Stomach smooth muscle (tissue), 2 donors: ENCODE measurements around the gene ADIG.

Experiments used
- H3K27ac ChIP-seq: one replicate; pipeline ENCODE4 v1.7.0; 2013; ENCODE audit warnings: mild to moderate bottlenecking, low read length, inconsistent platforms
- H3K27me3 ChIP-seq, 2 donors: one replicate each; pipeline ENCODE4 v1.7.0; 2013; ENCODE audit warnings: low read length in 2 of 2; ENCODE audit not compliant: insufficient read depth in 2 of 2, control insufficient read depth in 1 of 2
- H3K36me3 ChIP-seq, 2 donors: one replicate each; pipeline ENCODE4 v1.7.0; 2013; ENCODE audit warnings: low read length in 2 of 2; ENCODE audit not compliant: control insufficient read depth in 2 of 2, insufficient read depth in 2 of 2
- H3K4me1 ChIP-seq: one replicate; pipeline ENCODE4 v1.7.0; 2013; ENCODE audit warnings: low read length; ENCODE audit not compliant: control insufficient read depth, insufficient read depth
- H3K4me3 ChIP-seq, 2 donors: one replicate each; pipeline ENCODE4 v1.7.0; 2013; ENCODE audit warnings: low read length in 2 of 2
- H3K9ac ChIP-seq, 2 donors: one replicate each; pipeline ENCODE4 v1.7.0; 2013; ENCODE audit warnings: low read length in 2 of 2, mild to moderate bottlenecking in 1 of 2
- H3K9me3 ChIP-seq, 2 donors: one replicate each; pipeline ENCODE4 v1.7.0; 2013; ENCODE audit warnings: low read length in 2 of 2; ENCODE audit not compliant: control insufficient read depth in 2 of 2
- donor health status: healthy.
- donor health status: Pancreatic carcinoma.

ADIG gene

GRCh38 chr20:38573413-38573812, 7.6 kb upstream of the ADIG start:
- Histone ChIP-seq H3K4me1 (no peaks in the 10 kb centered on the region), H3K9ac (no peak overlapping the region), H3K9me3 (no peaks in the 10 kb centered on the region), H3K4me3 (no peak overlapping the region), H3K27ac (no peak overlapping the region), H3K36me3 (peaks cover 31 to 36% of the 10 kb centered on the region in 2 donors), H3K27me3 (no peaks in the 10 kb centered on the region)

DNA sequence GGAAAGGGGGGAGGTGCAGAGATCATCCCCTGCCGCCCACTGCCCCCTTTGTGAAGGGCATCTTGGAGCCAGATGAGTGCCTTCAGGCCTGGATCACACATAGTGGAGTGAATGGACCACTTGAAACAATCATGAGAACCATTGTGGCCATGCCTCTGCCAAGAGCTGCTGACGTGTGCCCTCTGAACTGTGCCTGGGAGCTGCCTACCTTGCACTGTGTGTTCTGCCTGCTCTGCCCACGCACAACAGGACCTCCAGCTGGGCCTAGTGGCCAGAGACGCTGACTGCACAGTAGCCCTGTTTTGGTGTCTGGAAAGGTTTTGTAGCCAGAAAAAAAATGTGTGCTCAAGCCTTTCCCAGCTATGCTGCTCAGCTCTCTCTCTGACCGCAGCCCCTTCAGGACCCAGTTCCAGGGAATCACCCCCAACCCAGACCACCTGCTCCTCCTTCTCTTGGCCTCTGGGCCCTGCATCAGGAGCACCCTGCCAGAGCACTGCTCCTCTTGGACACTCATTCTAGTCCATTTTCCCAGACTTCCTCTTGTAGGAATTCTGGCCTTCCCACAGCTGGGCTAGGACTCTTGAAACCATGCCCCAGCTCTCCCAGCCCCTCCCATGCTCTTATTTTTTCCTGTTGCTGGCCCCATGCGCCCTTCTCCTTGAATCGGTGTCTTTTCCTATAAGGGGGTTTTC, 1.6 kb upstream of the ADIG start:
- Histone ChIP-seq H3K27ac (no peak overlapping the region), H3K9me3 (no peaks in the 10 kb centered on the region), H3K4me3 (no peak overlapping the region), H3K27me3 (peaks cover 0 to 6% of the 10 kb centered on the region in 2 donors), H3K36me3 (peaks cover 16 to 29% of the 10 kb centered on the region in 2 donors), H3K9ac (no peak overlapping the region), H3K4me1 (no peaks in the 10 kb centered on the region)

- H3K27ac ChIP-seq: no peak overlapping the region
Measured at GRCh38 chr20:38579921-38580320, 1.1 kb upstream of the ADIG start.

DNA sequence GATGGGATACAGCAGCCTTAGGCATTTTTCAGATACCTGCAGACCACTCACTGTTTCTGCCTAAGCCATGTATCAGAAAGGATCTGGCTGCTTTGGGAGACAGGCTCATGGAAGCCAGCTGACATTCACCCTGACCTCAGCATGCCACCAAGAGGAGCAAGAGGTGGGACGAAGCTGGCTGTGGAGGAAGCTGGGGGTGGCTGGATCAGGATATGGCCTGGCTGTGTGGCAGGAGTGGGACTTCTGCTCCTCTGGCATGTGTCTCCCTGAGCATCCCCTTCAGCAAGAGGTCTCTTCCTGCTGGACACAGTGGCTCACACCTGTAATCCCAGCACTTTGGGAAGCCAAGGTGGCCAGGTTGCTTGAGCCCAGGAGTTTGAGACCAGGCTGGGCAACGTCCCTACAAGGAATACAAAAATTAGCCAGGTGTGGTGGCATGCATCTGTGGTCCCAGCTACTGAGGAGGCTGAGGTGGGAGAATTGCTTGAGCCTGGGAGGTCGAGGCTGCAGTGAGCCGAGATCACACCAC, 897 bp downstream of the ADIG start:
- no peak overlapping the region for H3K27ac ChIP-seq
- H3K4me1 ChIP-seq: no peaks in the 10 kb centered on the region
- H3K4me3 ChIP-seq: no peak overlapping the region
- peaks cover 3 to 12% of the 10 kb centered on the region in 2 donors for H3K27me3 ChIP-seq
- no peaks in the 10 kb centered on the region for H3K9me3 ChIP-seq
- no peak overlapping the region for H3K9ac ChIP-seq
- H3K36me3 ChIP-seq: peaks cover under 1 to 8% of the 10 kb centered on the region in 2 donors

More at GRCh38 chr20:38579921-38580320, 1.1 kb upstream of the ADIG start:
- peaks cover 11 to 24% of the 10 kb centered on the region in 2 donors for H3K36me3 ChIP-seq
- H3K4me1 ChIP-seq: no peaks in the 10 kb centered on the region
- H3K9ac ChIP-seq: no peak overlapping the region
- H3K4me3 ChIP-seq: no peak overlapping the region
- no peaks in the 10 kb centered on the region for H3K9me3 ChIP-seq
- H3K27me3 ChIP-seq: peaks cover 0 to 6% of the 10 kb centered on the region in 2 donors

- Histone ChIP-seq H3K36me3 (no peaks in the 10 kb centered on the region), H3K4me1 (no peaks in the 10 kb centered on the region), H3K27ac (no peak overlapping the region), H3K9ac (no peak overlapping the region), H3K4me3 (no peak overlapping the region), H3K27me3 (peaks cover 3 to 12% of the 10 kb centered on the region in 2 donors), H3K9me3 (no peaks in the 10 kb centered on the region)
Measured at GRCh38 chr20:38583306-38583705, 2.3 kb downstream of the ADIG start.

DNA sequence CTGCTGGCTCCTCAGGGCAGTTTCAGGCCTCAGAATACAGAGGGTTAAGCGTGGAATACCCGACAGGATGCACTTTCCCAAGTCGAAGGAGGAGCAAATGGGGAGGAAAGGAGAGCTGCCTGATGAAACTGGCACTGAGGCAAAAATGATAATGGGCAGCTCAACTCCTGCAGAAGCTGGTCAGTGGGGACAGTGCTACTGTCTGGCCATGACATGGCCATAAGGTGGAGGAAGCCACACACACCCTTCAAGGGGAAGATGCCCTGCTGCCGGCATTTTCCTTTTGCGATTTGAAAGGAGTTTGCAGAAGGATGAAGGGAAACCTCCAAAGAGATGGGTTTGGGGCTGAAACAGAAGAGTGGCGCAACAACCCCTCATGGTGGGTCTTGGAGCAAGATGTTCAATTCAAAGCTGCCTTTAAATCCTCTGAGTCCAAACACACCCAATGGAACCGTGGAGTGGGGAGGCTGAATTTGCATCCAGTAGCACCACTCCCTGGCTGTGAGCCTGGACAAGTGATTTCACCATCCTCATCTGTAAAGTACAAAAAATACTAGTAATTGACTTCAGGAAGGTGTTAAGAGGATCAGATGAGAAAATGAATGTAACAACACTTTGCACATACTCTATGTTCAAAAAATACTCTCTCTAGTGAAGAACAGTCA, 3.2 kb downstream of the ADIG start:
- no peaks in the 10 kb centered on the region for H3K36me3 ChIP-seq
- H3K4me3 ChIP-seq: no peak overlapping the region
- H3K27me3 ChIP-seq: peaks cover 3 to 12% of the 10 kb centered on the region in 2 donors
- no peak overlapping the region for H3K9ac ChIP-seq
- no peaks in the 10 kb centered on the region for H3K9me3 ChIP-seq
- no peak overlapping the region for H3K27ac ChIP-seq
- no peaks in the 10 kb centered on the region for H3K4me1 ChIP-seq

DNA sequence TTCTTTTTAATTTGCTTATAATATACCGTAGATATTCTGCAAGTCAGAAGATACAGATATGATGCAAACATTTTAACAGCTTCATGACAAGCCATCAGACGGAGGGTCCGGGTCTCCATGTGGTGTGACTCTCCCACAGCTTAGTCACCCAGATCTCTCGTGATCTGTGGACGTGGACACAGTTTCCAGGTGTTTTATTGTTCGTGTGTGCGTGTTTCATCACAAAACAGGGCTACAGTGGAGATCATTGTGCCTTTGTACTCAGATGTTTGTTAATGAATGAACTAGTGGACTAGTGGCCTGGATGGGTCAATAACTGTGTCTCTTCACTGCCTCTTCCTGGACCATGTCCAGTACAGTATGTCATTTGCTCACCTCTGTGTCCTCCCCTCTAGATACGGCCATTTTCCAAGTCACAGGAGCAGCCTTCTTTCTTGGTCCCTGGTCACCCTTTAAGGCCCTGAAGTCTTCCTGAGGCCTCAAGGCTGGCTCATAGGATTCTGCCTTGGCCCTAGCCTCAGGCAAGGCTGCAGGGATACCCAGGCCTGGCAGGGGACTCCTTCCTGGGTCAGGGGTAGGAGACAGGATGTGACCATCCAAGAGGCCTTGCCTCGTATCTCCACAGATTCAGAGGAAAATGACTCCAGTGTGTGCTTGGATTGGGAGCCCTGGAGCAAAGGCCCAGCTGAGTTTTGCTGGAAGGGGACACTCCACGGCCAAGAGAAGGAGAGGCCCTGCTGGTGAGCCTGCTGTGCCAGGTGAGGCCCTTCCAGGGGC, 4.6 kb downstream of the ADIG start:
- H3K9ac ChIP-seq: no peak overlapping the region
- H3K36me3 ChIP-seq: no peaks in the 10 kb centered on the region
- H3K4me3 ChIP-seq: no peak overlapping the region
- H3K27ac ChIP-seq: no peak overlapping the region
- peaks cover 6 to 22% of the 10 kb centered on the region in 2 donors for H3K27me3 ChIP-seq
- H3K4me1 ChIP-seq: no peaks in the 10 kb centered on the region
- H3K9me3 ChIP-seq: no peaks in the 10 kb centered on the region

GRCh38 chr20:38586181-38586525, 5.2 kb downstream of the ADIG start:
- Histone ChIP-seq H3K36me3 (no peaks in the 10 kb centered on the region), H3K9me3 (no peaks in the 10 kb centered on the region), H3K9ac (no peak overlapping the region), H3K27me3 (peaks cover 12 to 28% of the 10 kb centered on the region in 2 donors), H3K4me1 (no peaks in the 10 kb centered on the region), H3K27ac (no peak overlapping the region), H3K4me3 (no peak overlapping the region)

DNA sequence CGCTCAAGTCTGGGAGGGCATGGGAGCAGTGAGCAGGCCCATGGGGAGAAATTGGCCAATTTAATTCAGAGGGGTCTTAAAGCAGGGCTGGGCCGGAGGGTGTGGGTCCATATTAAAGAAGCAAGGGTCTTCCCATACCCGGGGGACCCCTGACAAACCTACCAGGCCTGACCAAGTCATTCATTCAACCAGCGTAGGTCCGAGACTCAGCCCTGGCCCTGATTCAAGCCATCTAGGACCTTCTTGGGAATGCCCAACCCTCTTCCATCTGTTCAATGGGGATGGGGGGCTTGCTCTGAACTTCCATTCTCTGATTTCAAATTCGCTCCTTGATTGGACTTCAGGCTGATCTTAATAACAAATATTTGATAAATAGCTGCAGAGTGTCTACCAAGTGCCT, 7.3 kb downstream of the ADIG start:
- Histone ChIP-seq H3K36me3 (no peaks in the 10 kb centered on the region), H3K27me3 (peaks cover 14 to 30% of the 10 kb centered on the region in 2 donors), H3K4me3 (no peak overlapping the region), H3K9me3 (no peaks in the 10 kb centered on the region), H3K9ac (no peak overlapping the region), H3K27ac (no peak overlapping the region), H3K4me1 (no peaks in the 10 kb centered on the region)

DNA sequence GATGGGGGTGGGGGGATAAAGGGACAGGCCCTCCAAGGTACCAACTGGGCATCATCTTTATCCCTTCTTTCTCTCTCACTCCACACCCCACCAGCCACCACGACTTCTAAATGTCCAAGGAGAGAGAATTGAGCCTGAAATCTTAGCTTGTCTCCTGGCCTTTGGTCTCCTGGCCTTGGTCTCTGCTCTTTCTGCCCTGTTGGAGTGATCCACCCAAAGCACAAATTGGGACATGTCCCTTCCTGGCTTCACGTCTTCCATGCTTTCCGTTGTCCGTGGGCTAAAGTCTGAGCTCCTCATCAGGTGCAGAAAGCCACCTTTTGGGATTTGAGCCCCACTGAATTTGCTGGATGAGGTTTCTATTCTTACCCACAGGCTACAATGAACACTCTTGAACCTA, 8.4 kb downstream of the ADIG start:
- no peak overlapping the region for H3K4me3 ChIP-seq
- H3K9me3 ChIP-seq: no peaks in the 10 kb centered on the region
- no peak overlapping the region for H3K27ac ChIP-seq
- H3K27me3 ChIP-seq: peaks cover 14 to 25% of the 10 kb centered on the region in 2 donors
- no peaks in the 10 kb centered on the region for H3K36me3 ChIP-seq
- no peak overlapping the region for H3K9ac ChIP-seq
- H3K4me1 ChIP-seq: no peaks in the 10 kb centered on the region
